Stimulated activated CD4-positive, alpha-beta T cell treated with anti-CD3 and anti-CD28 coated beads, Interleukin-4, amount 100 ng/mL, for 4 hours (primary cell): ENCODE data around the gene GABRG3.

ENCODE experiments used
- DNase-seq, 2 experiments: peaks; one replicate each; pipeline ENCODE4 v3.0.0-alpha.2; 2020

Gene GABRG3

GRCh38 chr15:27481768-27482167 lies 510.8 kb downstream of the GABRG3 start:
- no peak for DNase-seq

GRCh38 chr15:27482287-27482686 lies 511.3 kb downstream of the GABRG3 start:
- no peak for DNase-seq

GRCh38 chr15:27483124-27483523 lies 512.1 kb downstream of the GABRG3 start:
- no peak for DNase-seq

- no peak for DNase-seq
These were observed 514.3 kb downstream of the GABRG3 start for GRCh38 chr15:27485265-27485664.

GRCh38 chr15:27486051-27486450 lies 515.1 kb downstream of the GABRG3 start:
- DNase-seq: no peak

- no peak for DNase-seq
These were observed 516.0 kb downstream of the GABRG3 start for GRCh38 chr15:27486683-27487647.

GRCh38 chr15:27487846-27488245 lies 516.9 kb downstream of the GABRG3 start:
- no peak for DNase-seq

- no peak for DNase-seq
These were observed 520.0 kb downstream of the GABRG3 start for GRCh38 chr15:27490867-27491595.

GRCh38 chr15:27491666-27492621 lies 521.0 kb downstream of the GABRG3 start:
- DNase-seq: no peak

GRCh38 chr15:27495963-27496459 lies 525.0 kb downstream of the GABRG3 start:
- DNase-seq: no peak

GRCh38 chr15:27498700-27499099 lies 527.7 kb downstream of the GABRG3 start:
- no peak for DNase-seq

GRCh38 chr15:27499191-27499590 lies 528.2 kb downstream of the GABRG3 start:
- no peak for DNase-seq

- no peak for DNase-seq
These were observed 528.7 kb downstream of the GABRG3 start for GRCh38 chr15:27499719-27500118.

- no peak for DNase-seq
These were observed 529.2 kb downstream of the GABRG3 start for GRCh38 chr15:27500206-27500605.

GRCh38 chr15:27506752-27507151 lies 535.8 kb downstream of the GABRG3 start:
- DNase-seq: no peak

- no peak for DNase-seq
These were observed 538.0 kb downstream of the GABRG3 start for GRCh38 chr15:27509014-27509413.

- DNase-seq: no peak
These were observed 541.5 kb downstream of the GABRG3 start for GRCh38 chr15:27512281-27513001.

GRCh38 chr15:27514526-27514925 lies 543.5 kb downstream of the GABRG3 start:
- no peak for DNase-seq

GRCh38 chr15:27527490-27528067 lies 556.6 kb downstream of the GABRG3 start:
- DNase-seq: no peak

GRCh38 chr15:27529399-27529798 lies 558.4 kb downstream of the GABRG3 start:
- no peak for DNase-seq

GRCh38 chr15:27530994-27531393 lies 560.0 kb downstream of the GABRG3 start:
- no peak for DNase-seq
